ENCODE results near the gene ITPRID1. TPM values are rescaled to one million over a fixed set of nuclear protein-coding genes. Genes with fewer than 3 reads are reported as not detected.

The ITPRID1 gene
- total and polyA plus RNA-seq, 2 of the 8 experiments (the other 6 are each of a cell fraction or from before 2014, with no cell fraction given), result 0.09 to 0.47 TPM

GRCh38 chr7:31640381-31640780 lies 126.5 kb downstream of the ITPRID1 start:
- Histone ChIP-seq H3K56ac (replicated peaks; ENCODE audit: insufficient read length, low read depth, low read length) (no peak overlapping the region), H2BK12ac (ENCODE audit: low read depth, low read length) (no peak overlapping the region), H3K4me3 (ENCODE audit: extremely low read depth in 1 of 4, insufficient read depth in 2 of 4, low read depth in 3 of 4, low read length in 4 of 4) (no peak overlapping the region), H3K14ac (ENCODE audit: insufficient read length) (no peak overlapping the region), H3K23ac (ENCODE audit: insufficient read length) (no peak overlapping the region), H2BK5ac (ENCODE audit: low read depth, low read length) (no peak overlapping the region), H2BK120ac (replicated peaks; ENCODE audit: low read depth, low read length) (no peak overlapping the region), H2BK20ac (ENCODE audit: low read length) (no peak overlapping the region), H4K91ac (replicated peaks; ENCODE audit: insufficient read length, low read length) (no peak overlapping the region), H2BK15ac (ENCODE audit: low read length) (no peak overlapping the region), H4K20me1 (replicated peaks in 1 of 2; ENCODE audit: control insufficient read depth in 1 of 2, insufficient read depth in 2 of 2, low read length in 2 of 2) (no peaks in the 10 kb centered on the region), H3K4ac (replicated peaks; ENCODE audit: insufficient read length, low read depth, low read length) (no peak overlapping the region), H3K79me2 (ENCODE audit: control insufficient read depth in 1 of 2, insufficient read depth in 2 of 2, low read length in 2 of 2) (no peaks in the 10 kb centered on the region), H3K18ac (ENCODE audit: extremely low read depth, low read length) (no peak overlapping the region), H4K5ac (ENCODE audit: insufficient read length, low read depth, low read length) (no peak overlapping the region), H3K9me3 (ENCODE audit: insufficient read depth in 2 of 2, low read depth in 1 of 2, low read length in 1 of 2) (no peaks in the 10 kb centered on the region; a peak in 1 of 4 replicates), H2AK5ac (ENCODE audit: low read depth, low read length) (no peak overlapping the region), H3K9ac (replicated peaks in 1 of 4; ENCODE audit: extremely low read depth in 1 of 4, low read depth in 3 of 4, low read length in 3 of 4) (no peak overlapping the region), H3K27me3 (replicated peaks in 1 of 4; ENCODE audit: control insufficient read depth in 3 of 4, extremely low read depth in 1 of 4, insufficient read depth in 3 of 4, low read length in 3 of 4) (no peaks in the 10 kb centered on the region), H2AFZ (ENCODE audit: low read length) (no peak overlapping the region), H3K4me1 (replicated peaks in 1 of 4; ENCODE audit: control insufficient read depth in 3 of 4, insufficient read depth in 4 of 4, low read length in 3 of 4) (no peaks in the 10 kb centered on the region; a peak in 1 of 7 replicates), H3K79me1 (ENCODE audit: low read depth, low read length) (no peaks in the 10 kb centered on the region), H3K36me3 (ENCODE audit: control insufficient read depth in 2 of 4, insufficient read depth in 4 of 4, low read length in 3 of 4) (no peaks in the 10 kb centered on the region), H3K27ac (ENCODE audit: low read depth, low read length) (no peak overlapping the region), H3K4me2 (ENCODE audit: insufficient read depth in 1 of 2, low read depth in 2 of 2, low read length in 2 of 2) (no peak overlapping the region), H3K23me2 (ENCODE audit: low read depth, low read length) (no peaks in the 10 kb centered on the region), H4K8ac (ENCODE audit: extremely low read depth, insufficient read depth, low read length) (no peak overlapping the region)
- FAIRE-seq (no peak), DNase-seq (ENCODE audit: low read depth in 1 of 2, low spot score in 2 of 2) (no peak)
- ChIA-PET POLR2A (ENCODE audit: partially characterized antibody) (no interaction called here), CTCF (ENCODE audit: partially characterized antibody) (interaction anchor here (0.6 to 1.6 kb wide), 8 partner anchors 9 to 581 kb away, joined by 3 to 4 read pairs (median 3); no protein-coding TSS in a partner anchor)
- WGBS, 2 experiments (ENCODE audit: extremely low coverage in 1 of 2, insufficient coverage in 1 of 2, insufficient read length in 1 of 2, insufficient replicate concordance in 2 of 2, low coverage in 1 of 2, low lambda C conversion rate in 2 of 2, missing lambda C conversion rate in 1 of 2), result 83% methylated on average over 3 of the region's 3 CpGs; no CpG with 5 or more reads in 1 of the 2 experiments
- TF ChIP-seq BACH1 (IDR thresholded peaks at IDR 0.05; ENCODE audit: low read length), result no peak
- TF ChIP-seq EZH2 (IDR thresholded peaks at IDR 0.05; ENCODE audit: low read depth, low read length, severe bottlenecking), result no peak
- no peak for TF ChIP-seq ZNF274 (IDR thresholded peaks at IDR 0.05; ENCODE audit: borderline replicate concordance, extremely low read depth, low read length)
- TF ChIP-seq ASH2L (IDR thresholded peaks at IDR 0.05; ENCODE audit: low read length), result no peak
- no peak for TF ChIP-seq KDM4A (IDR thresholded peaks at IDR 0.05; ENCODE audit: low read depth, low read length, severe bottlenecking)
- TF ChIP-seq GTF2F1 (IDR thresholded peaks at IDR 0.05; ENCODE audit: borderline replicate concordance, low read depth, low read length), result no peak
- TF ChIP-seq KDM1A (IDR thresholded peaks at IDR 0.05; ENCODE audit: borderline replicate concordance, low read length), result no peak
- TF ChIP-seq CBX5 (IDR thresholded peaks at IDR 0.05; ENCODE audit: low read depth, low read length), result no peak
- TF ChIP-seq ATF3 (IDR thresholded peaks at IDR 0.05; ENCODE audit: insufficient read depth, low read depth, low read length), result no peak
